GM19468 (cell line): Measurements from ENCODE around the gene PREPL.
"Not testable (repeated sequence)": the region's sequence is repeated elsewhere in the genome, so short reads cannot be mapped to it uniquely, and the experiment has no call there.

ENCODE experiments used
- ATAC-seq: cut with Tn5 transposase; IDR thresholded peaks from one replicate; pipeline ENCODE4 v1.9.1; 2021; ENCODE audit warnings: mild to moderate bottlenecking, moderate library complexity, moderate number of reproducible peaks; ENCODE audit not compliant: unreplicated experiment; ENCODE audit errors: extremely low read depth

Gene PREPL

DNA sequence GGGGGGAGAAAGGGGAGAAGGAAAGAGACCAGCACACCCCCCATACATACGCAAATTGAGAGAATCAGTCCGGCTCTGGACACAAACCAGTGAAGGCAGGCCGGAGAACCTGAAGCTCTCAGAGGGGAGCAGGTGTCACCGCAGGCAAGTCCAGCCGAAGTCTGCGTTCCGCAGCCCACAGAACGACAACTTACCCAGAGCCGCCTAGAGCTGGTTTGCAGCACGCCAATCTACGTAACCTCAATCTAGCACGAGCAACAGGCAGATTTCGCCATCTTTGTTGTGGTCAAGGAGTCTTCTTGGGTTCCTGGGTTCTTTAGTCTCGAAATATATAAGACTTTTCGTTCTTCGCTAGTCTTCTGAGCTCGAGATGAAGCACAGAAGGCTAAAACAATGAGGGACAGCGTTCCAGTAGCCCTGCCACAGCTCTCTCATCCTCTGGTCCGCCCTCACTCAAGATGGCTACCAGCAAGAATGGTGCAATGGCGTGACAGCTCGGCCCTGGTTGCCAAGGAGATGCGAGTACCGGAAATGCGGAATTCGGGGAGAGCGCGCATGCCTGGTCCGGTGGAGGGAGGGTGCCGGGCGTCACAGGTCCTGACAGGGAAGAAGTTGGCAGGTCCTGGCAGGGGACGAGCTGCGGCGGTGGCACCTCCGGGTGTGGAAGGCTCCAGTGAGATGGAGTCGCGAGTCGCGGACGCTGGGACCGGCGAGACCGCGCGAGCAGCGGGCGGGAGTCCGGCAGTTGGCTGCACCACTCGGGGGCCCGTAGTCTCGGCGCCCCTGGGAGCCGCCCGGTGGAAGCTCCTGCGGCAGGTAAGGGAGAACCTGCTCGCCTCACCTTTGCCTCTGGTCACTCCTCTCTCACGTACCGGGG is at the start of gene PREPL, which contains the start of gene CAMKMT:
Gene PREPL (minus strand): TSS at position 165 of the 877 bp plus-strand sequence. CDS start 15,152 bp downstream, outside the sequence.
Gene CAMKMT (plus strand): TSS at position 618 of the 877 bp plus-strand sequence.
- ATAC-seq = peak; percentile 59

GRCh38 chr2:44398243-44398897 is 37.1 kb upstream of the PREPL start:
- ATAC-seq = no peak

DNA sequence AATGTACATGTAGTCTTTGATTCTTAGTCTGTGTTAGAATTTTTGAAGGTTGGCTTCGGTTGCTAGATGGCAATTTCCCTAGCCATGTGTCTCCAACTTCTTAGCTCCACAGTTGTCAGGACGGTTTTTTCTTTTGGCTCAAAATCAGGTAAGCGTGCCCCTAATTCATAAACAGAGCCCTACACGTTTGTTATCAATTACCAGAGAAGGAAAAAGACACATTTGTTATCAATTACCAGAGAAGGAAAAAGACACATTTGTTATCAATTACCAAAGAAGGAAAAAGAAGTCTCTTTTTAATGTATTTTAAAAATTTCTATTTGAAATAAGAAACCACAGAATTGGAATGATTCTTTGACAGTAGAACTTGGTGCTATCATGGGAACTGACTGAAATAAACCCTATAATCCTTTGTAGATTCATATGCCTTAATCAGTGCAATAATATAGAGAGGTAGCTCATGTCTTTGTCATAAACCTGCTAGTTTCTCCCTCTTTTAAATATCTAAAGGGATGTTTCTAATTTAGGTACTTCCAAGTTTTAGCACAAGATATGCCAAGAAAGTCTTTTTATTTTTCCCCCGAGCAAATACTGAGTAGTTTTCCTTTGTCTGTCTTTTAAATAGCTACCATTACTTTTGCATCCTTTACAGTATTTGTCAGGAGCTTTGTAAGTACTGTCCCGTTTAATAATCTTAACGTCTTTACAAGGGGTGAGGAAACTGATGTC is 36.3 kb upstream of the PREPL start:
- ATAC-seq = no peak

GRCh38 chr2:44392338-44392943 is 31.1 kb upstream of the PREPL start:
- no peak for ATAC-seq

DNA sequence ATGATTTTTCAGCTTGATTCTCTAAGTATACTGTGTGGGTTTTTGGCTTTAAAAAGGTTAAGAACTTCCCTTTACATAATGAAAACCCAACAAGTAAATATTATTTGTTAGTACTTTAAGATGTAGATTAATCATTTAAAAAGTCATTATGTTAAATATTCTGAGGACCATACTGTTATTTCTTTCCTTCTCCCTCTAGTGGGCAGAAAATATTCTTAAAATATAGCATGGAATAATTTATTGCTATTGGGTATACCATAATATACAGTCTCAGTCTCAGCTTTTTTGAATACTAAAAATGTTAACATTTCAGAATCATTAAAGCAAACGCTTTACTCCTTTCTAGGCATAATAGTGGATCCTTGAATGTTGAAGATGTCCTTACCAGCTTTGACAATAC is 28.6 kb upstream of the PREPL start:
- ATAC-seq = no peak

DNA sequence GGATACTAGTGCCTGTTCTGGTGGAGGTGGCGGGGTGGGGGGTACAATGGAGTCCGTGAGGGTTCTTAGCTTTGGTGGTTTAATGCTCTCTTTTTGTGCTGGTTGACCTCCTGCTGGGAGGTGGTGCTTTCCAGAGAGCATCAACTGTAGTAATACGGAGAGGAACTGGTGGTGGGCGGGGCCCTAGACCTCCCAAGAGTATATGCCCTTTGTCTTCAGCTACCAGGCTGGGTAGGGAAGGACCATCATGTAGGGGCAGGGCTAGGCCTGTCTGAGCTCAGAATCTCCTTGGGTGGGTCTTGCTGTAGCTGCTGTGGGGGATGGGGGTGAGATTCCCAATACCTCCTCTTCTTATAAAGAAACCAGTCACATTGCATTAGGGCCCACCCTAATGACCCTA is 27.6 kb upstream of the PREPL start:
- ATAC-seq = no peak

DNA sequence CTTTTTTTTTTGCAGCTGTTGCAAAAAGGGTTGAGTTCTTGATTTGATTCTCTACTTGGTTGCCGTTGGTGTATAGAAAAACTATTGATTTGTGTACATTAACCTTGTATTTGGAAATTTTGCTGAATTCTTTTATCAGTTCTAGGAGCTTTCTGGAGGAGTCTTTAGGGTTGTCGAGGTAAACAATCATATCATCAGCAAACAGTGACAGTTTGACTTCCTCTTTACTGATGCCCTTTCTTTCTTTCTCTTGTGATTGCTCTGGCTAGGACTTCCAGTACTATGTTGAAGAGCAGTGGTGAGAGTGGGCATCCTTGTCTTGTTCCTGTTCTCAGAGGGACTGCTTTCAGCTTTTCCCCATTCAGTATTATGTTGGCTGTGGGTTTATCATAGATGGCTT is 23.9 kb upstream of the PREPL start:
- ATAC-seq = not testable (repeated sequence)

DNA sequence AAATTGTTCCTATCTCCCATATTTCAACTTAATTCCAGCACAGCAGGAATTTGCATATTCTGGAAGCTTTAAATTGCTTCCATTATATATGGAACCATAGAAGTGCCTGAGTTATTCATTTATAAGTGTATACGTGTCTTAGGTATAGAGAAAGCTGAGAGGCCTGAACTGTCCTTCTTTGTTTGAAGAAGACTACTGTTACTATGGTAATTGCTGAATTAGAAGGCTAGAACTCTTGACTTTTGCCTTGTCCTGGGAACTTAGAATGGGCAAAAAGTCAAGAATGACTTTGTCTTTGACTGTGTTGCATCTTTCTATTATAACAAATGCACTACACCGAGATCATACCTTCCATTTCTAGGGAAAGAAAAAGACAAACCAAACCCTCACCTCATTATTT is 16.2 kb upstream of the PREPL start:
- ATAC-seq = no peak

DNA sequence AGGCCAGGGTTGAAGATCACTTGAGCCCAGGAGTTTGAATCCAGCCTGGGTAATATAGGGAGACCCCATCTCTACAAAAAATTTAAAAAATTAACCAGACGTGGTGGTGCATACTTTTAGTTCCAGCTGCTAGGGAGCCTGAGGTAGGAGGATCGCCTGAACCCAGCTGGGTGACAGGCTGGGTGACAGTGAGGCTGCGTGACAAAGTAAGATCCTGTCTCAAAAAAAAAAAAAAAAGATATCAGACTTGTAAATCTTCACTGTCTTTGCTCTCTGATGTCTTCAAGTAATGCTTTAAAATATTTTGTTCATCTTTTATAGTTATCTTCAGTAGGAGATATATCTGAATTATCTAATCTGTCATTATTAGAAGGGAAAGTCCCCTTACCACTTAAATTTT is 11.0 kb upstream of the PREPL start:
- ATAC-seq = no peak

DNA sequence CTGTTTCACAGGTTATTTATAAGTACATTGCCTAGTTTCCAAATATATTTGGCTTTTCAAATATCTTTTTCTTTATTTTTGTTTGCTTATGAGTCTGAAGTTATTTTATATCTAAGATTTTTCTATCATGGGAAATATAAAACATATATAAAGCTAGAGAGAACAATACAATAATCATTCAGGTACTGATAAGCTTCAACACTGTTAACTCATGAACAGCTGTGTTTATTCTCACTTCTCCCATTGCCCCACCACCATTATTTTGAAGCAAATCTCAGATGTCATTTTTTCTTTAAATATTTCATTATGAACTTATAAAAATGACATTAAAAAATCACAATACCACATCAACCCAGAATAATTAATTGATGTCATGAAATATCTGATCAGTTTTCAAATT is 10.2 kb upstream of the PREPL start:
- ATAC-seq = no peak

GRCh38 chr2:44369392-44369791 is 8.1 kb upstream of the PREPL start:
- ATAC-seq = no peak

GRCh38 chr2:44367591-44367990 is 6.3 kb upstream of the PREPL start:
- no peak for ATAC-seq

GRCh38 chr2:44364604-44365003 is 3.3 kb upstream of the PREPL start:
- no peak for ATAC-seq

- ATAC-seq = no peak
These were observed 1.1 kb upstream of the PREPL start for GRCh38 chr2:44362207-44363015.

GRCh38 chr2:44360749-44361329 is 455 bp downstream of the PREPL start:
- no peak for ATAC-seq

- no peak for ATAC-seq
These were observed 2.8 kb downstream of the PREPL start for GRCh38 chr2:44358503-44358902.

- no peak for ATAC-seq
These were observed 6.5 kb downstream of the PREPL start for GRCh38 chr2:44354761-44355160.

GRCh38 chr2:44352510-44352909 is 8.8 kb downstream of the PREPL start:
- no peak for ATAC-seq

DNA sequence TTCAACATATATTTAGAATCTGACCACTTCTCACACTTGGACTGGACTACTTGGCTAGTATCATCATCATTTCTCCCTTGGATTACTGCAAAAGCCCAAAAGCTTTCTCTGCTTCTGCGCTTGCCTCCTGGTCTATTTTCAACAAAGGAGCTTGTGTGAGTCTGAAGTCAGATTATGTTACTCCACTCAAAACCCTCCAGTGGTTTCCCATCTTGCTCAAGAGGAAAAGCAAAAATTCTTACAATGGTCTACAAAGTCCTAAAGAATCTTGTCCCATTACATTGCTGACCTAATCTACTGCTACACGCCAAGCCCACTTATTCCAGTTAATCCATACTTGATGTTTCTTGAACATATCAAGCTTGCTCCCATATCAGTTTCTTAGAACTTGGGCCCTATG is 9.6 kb downstream of the PREPL start:
- ATAC-seq = no peak
